NCI-H2196 (cell line): ENCODE measurements around the gene POU2F2.

Experiments
- DNase-seq: peaks from one replicate; lab custom pipeline; 2025; ENCODE audit not compliant: unreplicated experiment; lab: John Stamatoyannopoulos, UW

The POU2F2 gene

GRCh38 chr19:42081584-42082203 is 50.6 kb downstream of the POU2F2 start:
- peak; percentile 50 for DNase-seq

- DNase-seq = no peak
Measured at GRCh38 chr19:42080764-42081375, 51.4 kb downstream of the POU2F2 start.

- no peak for DNase-seq
Measured at GRCh38 chr19:42079886-42080763, 52.1 kb downstream of the POU2F2 start.

GRCh38 chr19:42079276-42079669 is 53.0 kb downstream of the POU2F2 start:
- no peak for DNase-seq

- DNase-seq = no peak
Measured at GRCh38 chr19:42078538-42079275, 53.5 kb downstream of the POU2F2 start.

- DNase-seq = no peak
Measured at GRCh38 chr19:42078058-42078457, 54.2 kb downstream of the POU2F2 start.

- no peak for DNase-seq
Measured at GRCh38 chr19:42076380-42076944, 55.8 kb downstream of the POU2F2 start.

- DNase-seq = peak; percentile 99
Measured at GRCh38 chr19:42075616-42076379, 56.4 kb downstream of the POU2F2 start, which contains the start of gene ZNF574. ZNF574 (plus strand) TSS chr19:42076166; CDS start chr19:42078607, 2,441 bp downstream.

- no peak for DNase-seq
Measured at GRCh38 chr19:42075364-42075615, 57.0 kb downstream of the POU2F2 start.

GRCh38 chr19:42074513-42075363 is 57.5 kb downstream of the POU2F2 start:
- DNase-seq = no peak

- no peak for DNase-seq
Measured at GRCh38 chr19:42071247-42071646, 61.0 kb downstream of the POU2F2 start.

GRCh38 chr19:42069619-42070351 is 62.5 kb downstream of the POU2F2 start, which contains the start of gene GRIK5:
GRIK5 (minus strand) TSS chr19:42070206; CDS start chr19:42065770, 4,436 bp downstream.
- DNase-seq = no peak

- DNase-seq = no peak
Measured at GRCh38 chr19:42068756-42069571, 63.3 kb downstream of the POU2F2 start.

- DNase-seq = no peak
Measured at GRCh38 chr19:42068361-42068755, 63.9 kb downstream of the POU2F2 start.

GRCh38 chr19:42067315-42067888 is 64.8 kb downstream of the POU2F2 start:
- no peak for DNase-seq

GRCh38 chr19:42066075-42066754 is 66.0 kb downstream of the POU2F2 start:
- peak; percentile 78 for DNase-seq

- no peak for DNase-seq
Measured at GRCh38 chr19:42065511-42065910, 66.7 kb downstream of the POU2F2 start.
